Brain microvascular endothelial cell (primary cell): ENCODE data around the gene GRM4.
"Not testable (repeated sequence)": the region's sequence is repeated elsewhere in the genome, so short reads cannot be mapped to it uniquely, and the experiment has no call there.

Experiments
- DNase-seq: peaks from one replicate; pipeline ENCODE4 v3.0.0-alpha.2; 2020
- H3K27ac ChIP-seq: fragments of 250-450 bp; sonication (Bioruptor Pico); 2 replicates; pipeline ENCODE4 v1.5.1; 2020; ENCODE audit warnings: mild to moderate bottlenecking, moderate library complexity
- H3K27me3 ChIP-seq: fragments of 250-450 bp; sonication (Bioruptor Pico); replicated peaks from 2 replicates; pipeline ENCODE4 v1.5.1; 2020; ENCODE audit warnings: mild to moderate bottlenecking
- H3K36me3 ChIP-seq: fragments of 250-450 bp; sonication (Bioruptor Pico); replicated peaks from 2 replicates; pipeline ENCODE4 v1.5.1; 2020; ENCODE audit warnings: mild to moderate bottlenecking
- H3K4me3 ChIP-seq: 2 replicates; pipeline ENCODE4 v1.5.1; 2011; ENCODE audit warnings: low read depth, mild to moderate bottlenecking, control low read depth, low read length, moderate library complexity
- CTCF ChIP-seq: IDR thresholded peaks from 2 replicates; pipeline ENCODE4 v1.5.1; 2011; ENCODE audit warnings: low read depth, mild to moderate bottlenecking, moderate library complexity, low read length, control low read depth, inconsistent platforms; ENCODE audit errors: missing control alignments
- in situ Hi-C: cut with HindIII; loops from 2 replicates; pipeline ENCODE4 v1.10.0; 2017; ENCODE audit warnings: low sequenced_read_pairs, low pct_ligation_motif_present

The GRM4 gene

DNA sequence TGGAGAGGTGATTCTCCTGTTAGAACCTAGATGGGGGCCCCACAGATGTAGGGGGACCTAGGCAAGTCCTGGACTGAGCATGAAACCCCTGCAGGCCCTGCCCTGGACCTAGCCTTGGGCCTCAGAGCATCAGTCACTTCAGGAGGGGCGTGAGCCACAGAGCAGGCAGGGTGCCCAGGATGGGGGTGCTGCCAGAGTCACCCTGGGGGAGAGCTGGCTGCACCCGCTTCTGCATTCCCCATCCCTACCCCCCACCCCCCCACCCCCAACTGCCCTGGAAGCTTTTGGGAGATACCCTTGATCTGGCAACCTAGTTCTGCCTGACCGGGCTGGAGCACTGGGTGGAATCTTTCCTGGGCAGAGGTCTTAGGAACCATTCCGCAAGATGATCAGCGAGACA, 125.6 kb downstream of the GRM4 start:
- Histone ChIP-seq H3K27ac (no peak overlapping the region), H3K27me3 (no peaks in the 10 kb centered on the region), H3K36me3 (no peaks in the 10 kb centered on the region), H3K4me3 (no peak overlapping the region)
- no peak for TF ChIP-seq CTCF
- in situ Hi-C loops = no loop called here
- DNase-seq = no peak

DNA sequence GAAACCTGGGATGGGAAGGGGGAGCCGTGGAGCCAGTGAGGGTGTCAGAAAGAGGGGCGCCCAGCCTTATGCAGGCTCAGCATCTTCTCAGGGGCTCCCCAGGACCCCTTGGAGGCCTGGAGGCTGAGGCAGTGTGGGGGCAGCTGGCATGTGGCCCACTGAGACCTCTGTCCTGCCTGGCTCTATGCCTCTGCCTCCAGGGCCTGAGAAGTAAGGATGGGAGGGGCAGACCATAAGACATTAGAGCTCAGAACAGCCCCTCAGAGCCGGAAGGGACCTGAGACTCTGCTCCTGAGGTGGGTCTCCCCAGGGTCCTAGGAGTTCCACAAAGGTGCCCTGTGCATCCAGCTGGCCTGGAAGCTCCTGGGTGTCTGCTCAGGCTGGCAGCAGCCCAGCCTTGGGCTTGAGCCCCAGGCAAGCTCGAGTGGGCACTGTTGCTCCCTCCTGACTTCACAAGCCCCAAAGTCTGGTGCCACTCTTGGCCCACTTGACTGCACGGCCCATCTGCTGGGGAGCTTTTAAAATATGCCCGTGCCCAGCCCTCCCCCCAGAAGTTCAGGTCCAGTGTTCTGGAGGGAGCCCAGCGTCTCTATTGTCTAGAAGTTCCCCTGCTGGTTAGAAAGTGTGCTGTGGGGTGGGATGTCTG, 126.8 kb downstream of the GRM4 start:
- H3K27me3 ChIP-seq = no peaks in the 10 kb centered on the region
- H3K36me3 ChIP-seq = no peaks in the 10 kb centered on the region
- no peak for TF ChIP-seq CTCF
- in situ Hi-C loops = no loop called here
- H3K27ac ChIP-seq = no peak overlapping the region
- no peak overlapping the region for H3K4me3 ChIP-seq
- no peak for DNase-seq

DNA sequence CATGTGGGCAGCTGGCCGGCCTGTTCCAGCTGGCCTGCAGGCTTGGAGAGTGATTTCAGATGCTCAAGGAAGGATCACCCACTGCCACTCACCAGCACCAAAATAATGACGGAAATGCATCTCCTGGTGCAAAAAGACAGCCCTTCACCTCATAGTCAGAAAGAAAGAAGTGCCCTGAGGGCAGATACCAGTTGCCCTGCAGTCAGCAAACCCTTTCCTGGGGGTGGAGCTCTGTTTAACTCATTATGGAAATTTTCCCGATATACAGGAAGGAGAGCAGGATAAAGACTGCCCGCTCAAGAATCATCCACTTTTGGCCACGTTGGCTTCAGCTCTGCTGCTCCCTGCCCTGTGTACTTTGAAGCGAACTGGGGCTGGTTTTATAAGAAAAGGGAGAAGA, 127.9 kb downstream of the GRM4 start:
- TF ChIP-seq CTCF = no peak
- in situ Hi-C loops = no loop called here
- H3K27ac ChIP-seq = no peak overlapping the region
- H3K4me3 ChIP-seq = no peak overlapping the region
- H3K36me3 ChIP-seq = no peaks in the 10 kb centered on the region
- no peaks in the 10 kb centered on the region for H3K27me3 ChIP-seq
- DNase-seq = no peak

GRCh38 chr6:34017106-34017805, 128.6 kb downstream of the GRM4 start:
- no peaks in the 10 kb centered on the region for H3K36me3 ChIP-seq
- H3K27ac ChIP-seq = no peak overlapping the region
- no peak for DNase-seq
- TF ChIP-seq CTCF = no peak
- H3K27me3 ChIP-seq = no peaks in the 10 kb centered on the region
- in situ Hi-C loops = no loop called here
- no peak overlapping the region for H3K4me3 ChIP-seq

DNA sequence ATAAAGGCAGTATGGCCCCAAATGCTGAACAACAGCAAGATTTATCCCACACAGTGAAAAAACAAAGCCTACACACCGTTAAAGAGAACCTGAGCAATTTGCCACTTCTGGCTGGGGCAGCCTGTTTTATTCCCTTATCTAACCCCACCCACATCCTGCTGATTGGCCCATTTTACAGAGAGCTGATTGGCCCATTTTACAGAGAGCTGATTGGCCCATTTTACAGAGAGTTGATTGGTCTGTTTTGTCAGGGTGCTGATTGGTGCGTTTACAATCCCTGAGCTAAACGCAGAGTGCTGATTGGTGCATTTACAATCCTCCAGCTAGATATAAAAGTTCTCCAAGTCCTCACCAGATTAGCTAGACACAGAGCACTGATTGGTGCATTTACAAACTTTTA, 129.3 kb downstream of the GRM4 start:
- H3K4me3 ChIP-seq, H3K36me3 ChIP-seq, H3K27ac ChIP-seq, in situ Hi-C loops, H3K27me3 ChIP-seq, DNase-seq: not testable (repeated sequence)

DNA sequence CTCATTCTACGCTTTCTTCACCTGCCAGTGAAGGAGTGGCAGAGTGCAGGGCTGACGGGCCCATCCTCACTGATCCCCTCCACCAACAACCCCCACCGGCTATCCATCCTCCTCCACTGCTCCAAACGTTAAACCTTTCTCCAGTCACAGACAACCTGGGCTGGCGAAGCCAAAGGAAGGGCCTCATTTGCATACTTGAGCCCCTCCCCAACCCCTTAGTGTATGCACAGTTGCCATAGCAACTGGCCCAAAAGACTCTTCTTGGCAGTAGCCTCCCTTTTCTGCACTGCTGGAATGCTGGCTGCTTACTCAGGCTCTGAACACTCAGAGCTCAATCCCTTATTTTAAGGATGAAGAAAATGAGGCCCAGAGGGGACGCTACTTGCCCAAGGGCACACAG, 130.3 kb downstream of the GRM4 start:
- Histone ChIP-seq H3K4me3 (no peak overlapping the region), H3K27ac (no peak overlapping the region), H3K27me3 (no peaks in the 10 kb centered on the region), H3K36me3 (no peaks in the 10 kb centered on the region)
- in situ Hi-C loops = no loop called here
- TF ChIP-seq CTCF = no peak
- DNase-seq = no peak
